Osteocyte (in vitro differentiated cells): ENCODE measurements around the gene ANK2. TPM values are rescaled to one million over a fixed set of nuclear protein-coding genes. Genes with fewer than 3 reads are reported as not detected.

Experiments
- DNase-seq: peaks from one replicate; pipeline ENCODE4 v3.0.0; 2021; ENCODE audit warnings: mixed read lengths; ENCODE audit not compliant: unreplicated experiment; ENCODE audit errors: extremely low spot score
- H3K27ac Mint-ChIP-seq: one replicate; pipeline ENCODE4 v1.8.0; 2021; ENCODE audit warnings: mild to moderate bottlenecking, mixed read lengths; ENCODE audit not compliant: unreplicated experiment
- H3K27me3 Mint-ChIP-seq: one replicate; pipeline ENCODE4 v1.8.0; 2021; ENCODE audit warnings: mixed read lengths; ENCODE audit not compliant: unreplicated experiment
- H3K36me3 Mint-ChIP-seq: one replicate; pipeline ENCODE4 v1.8.0; 2021; ENCODE audit warnings: mixed read lengths; ENCODE audit not compliant: unreplicated experiment
- H3K4me1 Mint-ChIP-seq: one replicate; pipeline ENCODE4 v1.8.0; 2021; ENCODE audit warnings: mixed read lengths; ENCODE audit not compliant: unreplicated experiment
- H3K4me3 Mint-ChIP-seq: one replicate; pipeline ENCODE4 v1.8.0; 2021; ENCODE audit warnings: mild to moderate bottlenecking, moderate library complexity, mixed read lengths; ENCODE audit not compliant: unreplicated experiment
- H3K9me3 Mint-ChIP-seq: one replicate; pipeline ENCODE4 v1.8.0; 2021; ENCODE audit warnings: mixed read lengths; ENCODE audit not compliant: unreplicated experiment
- CTCF ChIP-seq: fragments of 200-600 bp; sonication (generic); IDR thresholded peaks from 2 replicates; pipeline ENCODE4 v1.5.0; 2021; ENCODE audit warnings: antibody characterized with exemption, mild to moderate bottlenecking, moderate library complexity
- total RNA-seq: library from RNA; stranded (reverse); gene quantifications from 2 replicates; pipeline ENCODE4 v1.2.1, GENCODE V29; 2021

The ANK2 gene
- total RNA-seq, 1 donor from 2014 or later = 17.2 TPM

- no peak for DNase-seq
- Mint-ChIP-seq H3K27ac (no peak overlapping the region), H3K27me3 (peaks cover 6% of the 10 kb centered on the region), H3K4me3 (no peak overlapping the region), H3K4me1 (no peaks in the 10 kb centered on the region), H3K9me3 (no peaks in the 10 kb centered on the region), H3K36me3 (no peaks in the 10 kb centered on the region)
- TF ChIP-seq CTCF = no peak
Measured at GRCh38 chr4:113071274-113071673, 21.8 kb downstream of the ANK2 start.

- DNase-seq = no peak
- Mint-ChIP-seq H3K9me3 (no peaks in the 10 kb centered on the region), H3K27ac (no peak overlapping the region), H3K4me1 (no peaks in the 10 kb centered on the region), H3K36me3 (no peaks in the 10 kb centered on the region), H3K27me3 (peaks cover 5% of the 10 kb centered on the region), H3K4me3 (no peak overlapping the region)
- TF ChIP-seq CTCF = no peak
Measured at GRCh38 chr4:113071805-113072204, 22.4 kb downstream of the ANK2 start.

DNA sequence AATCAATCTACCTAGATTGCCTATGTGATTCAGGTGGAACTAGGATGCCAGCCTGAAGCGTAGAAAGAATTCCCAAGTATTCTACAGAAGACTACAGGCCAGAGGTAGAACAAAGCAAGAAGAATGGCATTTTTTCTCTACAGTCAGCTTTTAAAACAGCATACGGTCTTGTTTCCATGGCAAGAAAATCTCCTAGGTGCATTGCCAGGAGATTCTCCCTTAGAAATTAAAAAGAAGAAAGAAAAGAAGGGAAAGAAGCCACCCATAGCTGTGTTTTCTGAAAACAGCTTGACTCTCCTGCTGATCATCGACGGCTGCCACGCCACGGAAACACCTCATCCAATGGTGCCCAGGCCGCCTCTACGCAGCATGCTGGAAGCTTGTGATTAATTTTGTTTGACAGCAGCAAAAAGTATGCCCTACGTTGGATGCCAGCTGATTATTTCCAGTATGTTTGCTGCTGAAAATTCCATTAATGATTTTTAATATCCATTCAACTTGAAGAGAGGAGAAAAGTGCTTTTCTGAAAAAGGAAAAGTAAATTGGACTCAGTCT is 24.1 kb downstream of the ANK2 start:
- no peak for TF ChIP-seq CTCF
- no peaks in the 10 kb centered on the region for H3K27me3 Mint-ChIP-seq
- H3K36me3 Mint-ChIP-seq = no peaks in the 10 kb centered on the region
- DNase-seq = no peak
- H3K4me3 Mint-ChIP-seq = no peak overlapping the region
- no peak overlapping the region for H3K27ac Mint-ChIP-seq
- H3K9me3 Mint-ChIP-seq = no peaks in the 10 kb centered on the region
- H3K4me1 Mint-ChIP-seq = no peaks in the 10 kb centered on the region

GRCh38 chr4:113077575-113077974 is 28.1 kb downstream of the ANK2 start:
- peaks cover 3% of the 10 kb centered on the region for H3K27me3 Mint-ChIP-seq
- no peak overlapping the region for H3K27ac Mint-ChIP-seq
- H3K36me3 Mint-ChIP-seq = no peaks in the 10 kb centered on the region
- no peak for DNase-seq
- no peak for TF ChIP-seq CTCF
- H3K4me3 Mint-ChIP-seq = no peak overlapping the region
- H3K4me1 Mint-ChIP-seq = no peaks in the 10 kb centered on the region
- no peaks in the 10 kb centered on the region for H3K9me3 Mint-ChIP-seq

DNA sequence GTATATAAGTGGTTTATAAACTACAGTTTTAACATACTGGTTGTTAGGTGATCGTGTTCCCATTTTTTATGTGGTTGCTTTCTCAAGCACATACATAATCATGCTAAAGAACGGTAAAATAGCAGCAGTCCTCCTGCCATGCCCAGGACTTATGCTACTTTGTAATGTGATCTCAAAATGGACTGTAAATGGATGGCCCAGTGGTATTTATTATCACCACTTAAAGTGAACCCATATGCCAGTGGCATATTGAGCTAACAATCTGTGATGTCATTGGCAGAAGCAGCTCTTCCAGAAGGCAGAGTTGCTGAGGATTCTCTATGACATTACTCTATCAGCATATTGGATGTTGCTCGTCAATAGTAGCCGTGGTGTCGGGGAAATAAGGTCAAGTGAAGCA is 28.6 kb downstream of the ANK2 start:
- H3K4me1 Mint-ChIP-seq = no peaks in the 10 kb centered on the region

More for the DNA sequence above, 28.6 kb downstream of the ANK2 start:
- H3K36me3 Mint-ChIP-seq = no peaks in the 10 kb centered on the region
- peaks cover 3% of the 10 kb centered on the region for H3K27me3 Mint-ChIP-seq
- DNase-seq = no peak
- H3K4me3 Mint-ChIP-seq = no peak overlapping the region
- no peak overlapping the region for H3K27ac Mint-ChIP-seq
- no peak for TF ChIP-seq CTCF
- H3K9me3 Mint-ChIP-seq = no peaks in the 10 kb centered on the region
